ENCODE data around the gene SMC6.

The SMC6 gene

GRCh38 chr2:17756668-17757067, 3.1 kb upstream of the SMC6 start:
- no peak for DNase-seq
- H3K4me3 ChIP-seq = no peak overlapping the region
- no peak for TF ChIP-seq CTCF (IDR thresholded peaks at IDR 0.05)
- H3K9me3 ChIP-seq = no peaks in the 10 kb centered on the region
- H3K4me1 ChIP-seq = peaks cover 4 to 20% (median 13%) of the 10 kb centered on the region in 4 donors
- H3K27me3 ChIP-seq = no peaks in the 10 kb centered on the region
- H3K27ac ChIP-seq = no peak overlapping the region
- no peaks in the 10 kb centered on the region for H3K36me3 ChIP-seq
- intact Hi-C loops (cut with DNase I; ENCODE audit: low total_unique reads) = no loop called here

GRCh38 chr2:17754773-17755425, 1.3 kb upstream of the SMC6 start:
- Histone ChIP-seq H3K27me3 (no peaks in the 10 kb centered on the region), H3K9me3 (no peaks in the 10 kb centered on the region), H3K27ac (no peak overlapping the region), H3K4me1 (peaks cover 4 to 20% (median 13%) of the 10 kb centered on the region in 4 donors), H3K4me3 (peak overlapping the region; percentile 91 to 99), H3K36me3 (no peaks in the 10 kb centered on the region)
- TF ChIP-seq CTCF (IDR thresholded peaks at IDR 0.05) = no peak
- no peak for DNase-seq
- intact Hi-C loops (cut with DNase I; ENCODE audit: low total_unique reads) = no loop called here

GRCh38 chr2:17752892-17753802, 463 bp downstream of the SMC6 start:
- Histone ChIP-seq H3K27me3 (no peaks in the 10 kb centered on the region), H3K4me1 (peaks cover 4 to 20% (median 13%) of the 10 kb centered on the region in 4 donors), H3K9me3 (no peaks in the 10 kb centered on the region), H3K36me3 (no peaks in the 10 kb centered on the region), H3K4me3 (peak overlapping the region; percentile 91 to 99), H3K27ac (peak overlapping the region; percentile 91 to 96)
- TF ChIP-seq CTCF (IDR thresholded peaks at IDR 0.05) = no peak
- intact Hi-C loops (cut with DNase I; ENCODE audit: low total_unique reads) = no loop called here
- peak; percentile 23 to 71 for DNase-seq

GRCh38 chr2:17752246-17752645, 1.4 kb downstream of the SMC6 start:
- DNase-seq = no peak
- H3K27ac ChIP-seq = no peak overlapping the region
- H3K9me3 ChIP-seq = no peaks in the 10 kb centered on the region
- TF ChIP-seq CTCF (IDR thresholded peaks at IDR 0.05) = no peak
- no peaks in the 10 kb centered on the region for H3K36me3 ChIP-seq
- intact Hi-C loops (cut with DNase I; ENCODE audit: low total_unique reads) = no loop called here
- no peaks in the 10 kb centered on the region for H3K27me3 ChIP-seq
- H3K4me3 ChIP-seq = no peak overlapping the region
- H3K4me1 ChIP-seq = peaks cover 4 to 20% (median 13%) of the 10 kb centered on the region in 4 donors

- Histone ChIP-seq H3K27me3 (no peaks in the 10 kb centered on the region), H3K4me1 (peaks cover 4 to 19% (median 12%) of the 10 kb centered on the region in 4 donors), H3K27ac (no peak overlapping the region), H3K36me3 (peaks cover 0 to 4% (median 0%) of the 10 kb centered on the region in 3 donors), H3K4me3 (no peak overlapping the region), H3K9me3 (no peaks in the 10 kb centered on the region)
- no peak for DNase-seq
- intact Hi-C loops (cut with DNase I; ENCODE audit: low total_unique reads) = no loop called here
- TF ChIP-seq CTCF (IDR thresholded peaks at IDR 0.05) = no peak
Observed at GRCh38 chr2:17749753-17750438, 3.7 kb downstream of the SMC6 start.
